Neuronal stem cell (in vitro differentiated cells): Measurements from ENCODE around the gene ISG20.
A peak's percentile ranks its signal among the peaks of the same experiment; 100 is the strongest.

Experiments
- DNase-seq: peaks from one replicate; pipeline ENCODE4 v3.0.0-alpha.2; 2013; ENCODE audit warnings: low spot score
- H2AFZ ChIP-seq: one replicate; pipeline ENCODE4 v1.6.1; 2013; ENCODE audit warnings: mild to moderate bottlenecking, low read length, inconsistent platforms
- H2AK5ac ChIP-seq: 2 replicates; pipeline ENCODE4 v1.6.1; 2013; ENCODE audit warnings: low read depth, mild to moderate bottlenecking, inconsistent platforms, low read length, moderate library complexity, mixed read lengths
- H2BK120ac ChIP-seq: 2 replicates; pipeline ENCODE4 v1.6.1; 2013; ENCODE audit warnings: low read depth, mild to moderate bottlenecking, inconsistent platforms, low read length, moderate library complexity, mixed read lengths
- H2BK12ac ChIP-seq: one replicate; pipeline ENCODE4 v1.6.1; 2013; ENCODE audit warnings: low read length, inconsistent platforms
- H2BK15ac ChIP-seq: 2 replicates; pipeline ENCODE4 v1.6.1; 2013; ENCODE audit warnings: mild to moderate bottlenecking, low read length, inconsistent platforms, mixed read lengths
- H2BK5ac ChIP-seq: one replicate; pipeline ENCODE4 v1.6.1; 2013; ENCODE audit warnings: inconsistent platforms, mild to moderate bottlenecking, low read length, moderate library complexity
- H3K14ac ChIP-seq: one replicate; pipeline ENCODE4 v1.6.1; 2013; ENCODE audit warnings: low read length, inconsistent platforms
- H3K18ac ChIP-seq: 2 replicates; pipeline ENCODE4 v1.6.1; 2013; ENCODE audit warnings: low read length, inconsistent platforms
- H3K23ac ChIP-seq: 2 replicates; pipeline ENCODE4 v1.6.1; 2013; ENCODE audit warnings: low read depth, mild to moderate bottlenecking, mixed read lengths, low read length, inconsistent platforms; ENCODE audit not compliant: poor library complexity
- H3K27ac ChIP-seq: replicated peaks from 3 replicates; pipeline ENCODE4 v1.5.1; 2013; ENCODE audit warnings: low read length, inconsistent platforms
- H3K27me3 ChIP-seq, 3 experiments: 2 replicates each; pipeline ENCODE4 v1.6.1; 2013; ENCODE audit warnings: low read length in 3 of 3, mild to moderate bottlenecking in 2 of 3, inconsistent platforms in 1 of 3, low read depth in 1 of 3, mixed read lengths in 1 of 3, moderate library complexity in 1 of 3; ENCODE audit not compliant: control insufficient read depth in 3 of 3, insufficient read depth in 3 of 3
- H3K36me3 ChIP-seq, 2 donors: replicated peaks in 1 of 2; 2 replicates each; pipeline ENCODE4 v1.6.1; 2013; ENCODE audit warnings: low read length in 2 of 2; ENCODE audit not compliant: control insufficient read depth in 2 of 2, insufficient read depth in 2 of 2
- H3K4ac ChIP-seq: 2 replicates; pipeline ENCODE4 v1.6.1; 2013; ENCODE audit warnings: inconsistent platforms, mild to moderate bottlenecking, low read length, moderate library complexity
- H3K4me1 ChIP-seq, 2 donors: 1 replicate in 1 of 2; 2 replicates in 1 of 2; pipeline ENCODE4 v1.6.1; 2013; ENCODE audit warnings: low read length in 2 of 2, low read depth in 1 of 2; ENCODE audit not compliant: control insufficient read depth in 2 of 2, insufficient read depth in 1 of 2
- H3K4me2 ChIP-seq: one replicate; pipeline ENCODE4 v1.6.1; 2013; ENCODE audit warnings: mild to moderate bottlenecking, low read length, inconsistent platforms; ENCODE audit not compliant: insufficient read depth, poor library complexity, severe bottlenecking
- H3K4me3 ChIP-seq, 2 donors: 2 replicates each; pipeline ENCODE4 v1.5.1; 2013; ENCODE audit warnings: low read length in 2 of 2, mild to moderate bottlenecking in 2 of 2, inconsistent platforms in 1 of 2, moderate library complexity in 1 of 2
- H3K79me1 ChIP-seq: one replicate; pipeline ENCODE4 v1.6.1; 2013; ENCODE audit warnings: low read depth, mild to moderate bottlenecking, inconsistent platforms, low read length, moderate library complexity
- H3K9ac ChIP-seq: one replicate; pipeline ENCODE4 v1.6.1; 2013; ENCODE audit warnings: mild to moderate bottlenecking, low read depth, low read length, inconsistent platforms; ENCODE audit not compliant: poor library complexity
- H3K9me3 ChIP-seq, 2 donors: replicated peaks in 1 of 2; 2 replicates each; pipeline versions ENCODE3 to v1.6.1; 2013; ENCODE audit warnings: low read length in 2 of 2, mild to moderate bottlenecking in 2 of 2, inconsistent platforms in 1 of 2, low read depth in 1 of 2, mixed read lengths in 1 of 2, moderate library complexity in 1 of 2; ENCODE audit not compliant: control insufficient read depth in 2 of 2, insufficient read depth in 1 of 2
- H4K8ac ChIP-seq: one replicate; pipeline ENCODE4 v1.6.1; 2013; ENCODE audit warnings: low read depth, mild to moderate bottlenecking, inconsistent platforms, low read length, moderate library complexity
- H4K91ac ChIP-seq: one replicate; pipeline ENCODE4 v1.6.1; 2013; ENCODE audit warnings: low read length, low read depth, mild to moderate bottlenecking, inconsistent platforms; ENCODE audit not compliant: poor library complexity
- WGBS, 2 donors: extraction: QIAGEN DNeasy Blood & Tissue Kit; methylation state at CpG; one replicate each; pipeline ENCODE4 v1.1.7; 2013; ENCODE audit warnings: missing lambda C conversion rate in 2 of 2, mixed read lengths in 1 of 2; ENCODE audit not compliant: insufficient read length in 2 of 2, insufficient replicate concordance in 1 of 2; ENCODE audit errors: extremely low coverage in 2 of 2; 5-methylcytosine and 5-hydroxymethylcytosine counted together

Gene ISG20

GRCh38 chr15:88647351-88648105, 8.7 kb downstream of the ISG20 start:
- DNase-seq: no peak
- H2AFZ ChIP-seq: no peak overlapping the region
- no peak overlapping the region for H3K4me2 ChIP-seq
- peaks cover 9 to 11% of the 10 kb centered on the region in 2 donors for H3K4me1 ChIP-seq
- WGBS, 2 donors: no CpG with 5 or more reads among the region's 11 CpGs
- no peak overlapping the region for H3K23ac ChIP-seq
- H4K91ac ChIP-seq: no peak overlapping the region
- no peak overlapping the region for H3K4ac ChIP-seq
- no peak overlapping the region for H3K4me3 ChIP-seq
- no peak overlapping the region for H4K8ac ChIP-seq
- H3K27me3 ChIP-seq: no peaks in the 10 kb centered on the region
- H3K9me3 ChIP-seq: no peaks in the 10 kb centered on the region
- no peak overlapping the region for H2BK5ac ChIP-seq
- no peak overlapping the region for H2BK15ac ChIP-seq
- no peak overlapping the region for H3K14ac ChIP-seq
- H2AK5ac ChIP-seq: no peak overlapping the region
- no peaks in the 10 kb centered on the region for H3K79me1 ChIP-seq
- H3K9ac ChIP-seq: no peak overlapping the region
- H3K36me3 ChIP-seq: no peaks in the 10 kb centered on the region
- no peak overlapping the region for H3K18ac ChIP-seq
- H2BK12ac ChIP-seq: no peak overlapping the region
- no peak overlapping the region for H3K27ac ChIP-seq
- H2BK120ac ChIP-seq: no peak overlapping the region

- H3K4me2 ChIP-seq: no peak overlapping the region
- no peak overlapping the region for H3K27ac ChIP-seq
- H3K27me3 ChIP-seq: no peaks in the 10 kb centered on the region
Measured at GRCh38 chr15:88648357-88649214, 9.8 kb downstream of the ISG20 start.

GRCh38 chr15:88649286-88649733, 10.5 kb downstream of the ISG20 start:
- H3K14ac ChIP-seq: no peak overlapping the region
- no peak overlapping the region for H2AK5ac ChIP-seq
- H3K4me2 ChIP-seq: no peak overlapping the region
- peak overlapping the region; percentile 53 for H2AFZ ChIP-seq
- H3K27me3 ChIP-seq: no peaks in the 10 kb centered on the region
- H3K36me3 ChIP-seq: no peaks in the 10 kb centered on the region
- H3K4me1 ChIP-seq: peaks cover 9 to 14% of the 10 kb centered on the region in 2 donors
- H3K79me1 ChIP-seq: no peaks in the 10 kb centered on the region
- WGBS, 2 donors: no CpG with 5 or more reads among the region's 12 CpGs
- no peak overlapping the region for H2BK15ac ChIP-seq
- H3K23ac ChIP-seq: no peak overlapping the region
- no peak overlapping the region for H3K18ac ChIP-seq
- no peaks in the 10 kb centered on the region for H3K9me3 ChIP-seq
- no peak for DNase-seq
- no peak overlapping the region for H3K4ac ChIP-seq
- no peak overlapping the region for H2BK120ac ChIP-seq
- no peak overlapping the region for H2BK5ac ChIP-seq
- H4K8ac ChIP-seq: no peak overlapping the region
- no peak overlapping the region for H3K4me3 ChIP-seq
- H3K27ac ChIP-seq: no peak overlapping the region
- no peak overlapping the region for H4K91ac ChIP-seq
- peak overlapping the region; percentile 46 for H2BK12ac ChIP-seq
- no peak overlapping the region for H3K9ac ChIP-seq

More at GRCh38 chr15:88648357-88649214, 9.8 kb downstream of the ISG20 start:
- WGBS, 2 donors: no CpG with 5 or more reads among the region's 12 CpGs
- Histone ChIP-seq H3K79me1 (no peaks in the 10 kb centered on the region), H4K8ac (no peak overlapping the region), H3K4me1 (peaks cover 9 to 14% of the 10 kb centered on the region in 2 donors), H3K23ac (no peak overlapping the region), H2AK5ac (peak overlapping the region; percentile 9), H3K36me3 (no peaks in the 10 kb centered on the region), H3K4me3 (no peak overlapping the region), H2AFZ (no peak overlapping the region), H2BK12ac (no peak overlapping the region), H2BK120ac (no peak overlapping the region), H3K9ac (peak overlapping the region; percentile 65), H3K18ac (no peak overlapping the region), H2BK5ac (no peak overlapping the region), H2BK15ac (no peak overlapping the region), H3K9me3 (no peaks in the 10 kb centered on the region), H3K4ac (no peak overlapping the region), H3K14ac (no peak overlapping the region), H4K91ac (no peak overlapping the region)
- DNase-seq: no peak
